MM.1S (cell line): ENCODE measurements around the gene WAC.

Experiments
- DNase-seq: peaks from one replicate; pipeline ENCODE4 v3.0.0-alpha.2; 2015
- H2AFZ ChIP-seq: fragments of 300-600 bp; sonication (generic); 2 replicates; pipeline ENCODE4 v1.6.0; 2016; ENCODE audit warnings: antibody characterized with exemption, low read length
- H3F3A ChIP-seq: fragments of 300-600 bp; sonication (generic); 2 replicates; pipeline ENCODE4 v1.6.1; 2016; ENCODE audit warnings: mild to moderate bottlenecking, antibody characterized with exemption, low read length, moderate library complexity, mixed read lengths; ENCODE audit not compliant: insufficient read depth
- H3K27ac ChIP-seq: fragments of 300-600 bp; sonication (generic); 2 replicates; pipeline ENCODE4 v1.5.1; 2016; ENCODE audit warnings: mild to moderate bottlenecking, low read length
- H3K27me3 ChIP-seq: fragments of 300-600 bp; sonication (generic); replicated peaks from 2 replicates; pipeline ENCODE4 v1.6.0; 2016; ENCODE audit warnings: low read length; ENCODE audit not compliant: insufficient read depth
- H3K36me3 ChIP-seq: fragments of 300-600 bp; sonication (generic); replicated peaks from 2 replicates; pipeline ENCODE4 v1.6.1; 2016; ENCODE audit warnings: mild to moderate bottlenecking, low read length, mixed read lengths; ENCODE audit not compliant: insufficient read depth
- H3K4me1 ChIP-seq: fragments of 300-600 bp; sonication (generic); 2 replicates; pipeline ENCODE4 v1.6.1; 2016; ENCODE audit warnings: low read length, mixed read lengths
- H3K4me2 ChIP-seq: fragments of 300-600 bp; sonication (generic); 2 replicates; pipeline ENCODE4 v1.6.0; 2016; ENCODE audit warnings: low read depth, low read length
- H3K4me3 ChIP-seq: fragments of 300-600 bp; sonication (generic); 2 replicates; pipeline ENCODE4 v1.5.1; 2016; ENCODE audit warnings: low read length, mixed read lengths
- H3K79me2 ChIP-seq: fragments of 300-600 bp; sonication (generic); 2 replicates; pipeline ENCODE4 v1.6.1; 2016; ENCODE audit warnings: mixed run types, low read length, mixed read lengths
- H3K9ac ChIP-seq: fragments of 300-600 bp; sonication (generic); 2 replicates; pipeline ENCODE4 v1.6.1; 2016; ENCODE audit warnings: low read length, mixed read lengths
- H3K9me2 ChIP-seq: fragments of 300-600 bp; sonication (generic); replicated peaks from 2 replicates; pipeline ENCODE4 v1.6.1; 2016; ENCODE audit warnings: mild to moderate bottlenecking, low read length, mixed read lengths; ENCODE audit not compliant: insufficient read depth
- H3K9me3 ChIP-seq: fragments of 300-600 bp; sonication (generic); replicated peaks from 2 replicates; pipeline ENCODE4 v1.6.1; 2016; ENCODE audit warnings: mild to moderate bottlenecking, low read length, mixed read lengths; ENCODE audit not compliant: insufficient read depth
- H4K20me1 ChIP-seq: fragments of 300-600 bp; sonication (generic); 2 replicates; pipeline ENCODE4 v1.6.1; 2016; ENCODE audit warnings: mild to moderate bottlenecking, low read length, moderate library complexity, mixed read lengths; ENCODE audit not compliant: insufficient read depth
- CTCF ChIP-seq: fragments of 300-600 bp; sonication (generic); IDR thresholded peaks from 2 replicates; pipeline ENCODE4 v1.5.1; 2016; ENCODE audit warnings: antibody characterized with exemption, low read length, mixed read lengths
- EZH2 ChIP-seq: fragments of 300-600 bp; sonication (generic); optimal IDR thresholded peaks from 2 replicates; pipeline ENCODE3; 2017; ENCODE audit warnings: low read depth, mild to moderate bottlenecking, antibody characterized with exemption, low read length, mixed read lengths
- EZH2phosphoT487 ChIP-seq: fragments of 300-600 bp; sonication (generic); IDR thresholded peaks from 2 replicates; pipeline ENCODE4 v1.6.1; 2018; ENCODE audit warnings: antibody characterized with exemption, low read length

The WAC gene

GRCh38 chr10:28585076-28585475 lies 52.2 kb downstream of the WAC start:
- TF ChIP-seq EZH2phosphoT487: no peak
- no peak for TF ChIP-seq EZH2
- TF ChIP-seq CTCF: no peak
- Histone ChIP-seq H3F3A (no peaks in the 10 kb centered on the region; the same call in 1 of the 2 replicates), H3K4me3 (no peak overlapping the region), H3K9me3 (no peaks in the 10 kb centered on the region), H2AFZ (no peak overlapping the region), H3K27me3 (no peaks in the 10 kb centered on the region), H3K9me2 (no peaks in the 10 kb centered on the region), H3K27ac (no peak overlapping the region), H3K9ac (no peak overlapping the region), H4K20me1 (peaks cover 56% of the 10 kb centered on the region), H3K36me3 (peaks cover 21% of the 10 kb centered on the region; the same call in 1 of the 2 replicates), H3K4me1 (no peaks in the 10 kb centered on the region), H3K79me2 (peaks cover 100% of the 10 kb centered on the region), H3K4me2 (no peak overlapping the region)
- DNase-seq: no peak

GRCh38 chr10:28586176-28586575 lies 53.3 kb downstream of the WAC start:
- Histone ChIP-seq H3K4me2 (no peak overlapping the region), H3K36me3 (peaks cover 26% of the 10 kb centered on the region; the same call in 1 of the 2 replicates), H4K20me1 (peaks cover 46% of the 10 kb centered on the region), H3K79me2 (peaks cover 100% of the 10 kb centered on the region), H3K4me3 (no peak overlapping the region), H3K4me1 (no peaks in the 10 kb centered on the region), H2AFZ (no peak overlapping the region), H3F3A (no peaks in the 10 kb centered on the region; the same call in 1 of the 2 replicates), H3K9ac (no peak overlapping the region), H3K27ac (no peak overlapping the region), H3K9me2 (no peaks in the 10 kb centered on the region), H3K27me3 (no peaks in the 10 kb centered on the region), H3K9me3 (no peaks in the 10 kb centered on the region)
- TF ChIP-seq EZH2phosphoT487: no peak
- no peak for TF ChIP-seq CTCF
- TF ChIP-seq EZH2: no peak
- no peak for DNase-seq

- H3K79me2 ChIP-seq: peaks cover 100% of the 10 kb centered on the region
- no peaks in the 10 kb centered on the region; the same call in 1 of the 2 replicates for H3F3A ChIP-seq
- no peaks in the 10 kb centered on the region for H3K4me1 ChIP-seq
- no peak overlapping the region for H3K4me3 ChIP-seq
- H3K27ac ChIP-seq: no peak overlapping the region
- H3K4me2 ChIP-seq: no peak overlapping the region
- DNase-seq: no peak
- no peak overlapping the region for H3K9ac ChIP-seq
- H3K36me3 ChIP-seq: peaks cover 37% of the 10 kb centered on the region; the same call in 1 of the 2 replicates
- no peaks in the 10 kb centered on the region for H3K27me3 ChIP-seq
- TF ChIP-seq CTCF: no peak
- TF ChIP-seq EZH2phosphoT487: no peak
- no peak for TF ChIP-seq EZH2
- peaks cover 36% of the 10 kb centered on the region for H4K20me1 ChIP-seq
- no peaks in the 10 kb centered on the region for H3K9me2 ChIP-seq
- H3K9me3 ChIP-seq: no peaks in the 10 kb centered on the region
- H2AFZ ChIP-seq: no peak overlapping the region
These were observed 54.5 kb downstream of the WAC start for GRCh38 chr10:28587270-28587969.
